Kasumi-1 (cell line): ENCODE results near the gene TMEM235.
A peak's percentile ranks its signal among the peaks of the same experiment; 100 is the strongest.

ENCODE experiments used
- DNase-seq, 2 experiments: peaks; one replicate each; lab custom pipeline; 2025; lab: John Stamatoyannopoulos, UW

TMEM235 gene

DNA sequence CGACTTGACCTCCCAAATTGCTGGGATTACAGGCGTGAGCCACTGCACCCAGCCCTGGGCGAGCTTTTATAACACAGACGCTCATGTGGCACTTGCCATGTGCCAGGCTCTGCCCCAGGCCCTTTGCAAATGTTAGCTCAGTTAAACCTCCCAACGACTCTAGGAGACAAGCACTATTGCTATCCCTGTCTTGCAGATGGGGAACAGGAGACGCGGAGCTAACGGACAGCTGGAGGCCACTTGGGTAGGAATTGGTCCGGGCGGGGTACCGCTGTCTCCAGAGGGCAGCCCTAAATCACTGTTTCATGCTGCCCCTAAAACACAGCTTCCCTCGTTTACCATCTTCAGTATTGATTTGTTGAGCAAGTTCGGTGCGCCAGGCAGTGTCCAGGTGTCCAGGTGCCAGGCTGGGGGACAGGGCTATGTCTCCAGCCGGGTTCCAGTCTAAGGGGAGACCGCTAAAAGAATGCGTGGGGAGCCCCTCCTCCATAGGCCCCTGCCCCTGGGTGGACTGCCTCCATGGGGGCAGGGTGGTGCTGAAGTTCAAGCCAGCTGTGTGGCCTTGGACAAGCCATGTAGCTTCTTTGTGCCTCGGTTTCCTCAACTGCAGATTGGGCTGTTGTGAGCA, 23.7 kb downstream of the TMEM235 start:
- DNase-seq, result no peak

DNA sequence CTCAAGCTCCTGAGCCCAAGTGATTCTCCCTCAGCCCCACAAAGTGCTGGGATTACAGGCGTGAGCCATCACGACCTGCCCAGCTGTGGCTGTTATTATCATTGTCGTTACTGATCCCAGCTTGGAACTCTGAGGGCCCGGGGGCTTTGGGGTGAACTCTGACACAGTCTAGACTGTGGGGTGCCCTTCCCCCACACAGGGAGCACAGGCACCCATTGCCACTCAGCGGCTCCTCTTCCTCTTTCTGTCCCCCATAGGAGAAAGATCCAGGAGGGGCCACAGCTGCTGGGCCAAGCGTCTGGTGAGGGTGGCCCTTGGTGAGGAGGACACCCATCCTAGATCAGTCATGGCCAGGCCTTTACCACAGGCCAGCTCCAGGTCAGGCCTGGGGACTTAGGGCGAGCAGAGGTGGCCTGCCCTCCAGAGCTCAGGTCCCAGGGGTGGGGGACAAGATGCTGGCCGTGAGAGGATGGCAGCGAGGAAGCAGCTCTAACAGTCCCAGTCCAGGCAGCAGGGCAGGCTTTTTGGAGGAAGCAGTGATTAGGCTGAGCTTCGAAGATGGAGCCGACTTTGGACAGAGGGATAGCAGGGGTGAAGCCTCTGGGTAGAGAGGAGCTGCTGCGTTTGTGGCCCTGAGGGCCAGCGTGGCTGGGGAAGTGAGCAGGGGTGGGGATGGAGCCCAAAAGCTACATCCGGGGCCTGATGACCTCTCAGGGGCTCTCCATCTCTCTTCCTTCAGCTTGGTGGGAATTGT, 24.7 kb downstream of the TMEM235 start:
- peak in 1 of 2 experiments; percentile 28 for DNase-seq

GRCh38 chr17:78256707-78257591, 25.5 kb downstream of the TMEM235 start:
- no peak for DNase-seq

GRCh38 chr17:78257810-78258322, 26.4 kb downstream of the TMEM235 start:
- peak; percentile 47 to 49 for DNase-seq

GRCh38 chr17:78258323-78259191, 27.1 kb downstream of the TMEM235 start:
- DNase-seq, result peak; percentile 84 to 87

GRCh38 chr17:78259192-78259554, 27.7 kb downstream of the TMEM235 start:
- no peak for DNase-seq

GRCh38 chr17:78263063-78263735, 31.8 kb downstream of the TMEM235 start:
- no peak for DNase-seq

DNA sequence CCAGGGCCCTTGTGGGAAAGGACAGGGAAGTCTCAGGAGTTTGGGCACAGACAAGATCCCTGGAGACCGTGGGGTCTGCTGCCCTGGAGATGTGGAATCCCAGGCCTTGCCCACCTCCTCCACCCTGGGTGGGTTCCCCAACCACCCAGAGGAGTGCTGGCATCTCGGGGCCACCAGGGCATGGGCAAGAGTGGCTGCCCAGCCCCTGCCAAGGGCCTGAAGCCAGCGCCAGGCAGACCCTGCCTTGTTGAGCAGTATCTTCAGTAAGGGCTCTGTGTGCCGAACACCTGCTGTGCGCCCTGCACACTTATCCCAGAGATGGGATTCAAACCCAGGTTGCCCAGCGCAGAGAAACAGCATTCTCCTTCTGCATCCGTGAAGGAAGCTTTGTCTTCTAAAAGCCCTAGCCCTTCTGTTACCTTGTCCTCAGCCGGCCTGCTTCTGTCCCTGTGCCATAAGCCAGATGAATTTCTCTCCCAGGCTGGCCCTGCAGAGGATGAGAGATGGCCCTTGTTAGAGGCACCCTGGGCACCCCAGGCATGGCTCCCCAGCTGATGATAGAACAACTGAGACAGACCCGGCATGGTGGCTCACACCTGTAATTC, 32.4 kb downstream of the TMEM235 start:
- DNase-seq, result no peak

DNA sequence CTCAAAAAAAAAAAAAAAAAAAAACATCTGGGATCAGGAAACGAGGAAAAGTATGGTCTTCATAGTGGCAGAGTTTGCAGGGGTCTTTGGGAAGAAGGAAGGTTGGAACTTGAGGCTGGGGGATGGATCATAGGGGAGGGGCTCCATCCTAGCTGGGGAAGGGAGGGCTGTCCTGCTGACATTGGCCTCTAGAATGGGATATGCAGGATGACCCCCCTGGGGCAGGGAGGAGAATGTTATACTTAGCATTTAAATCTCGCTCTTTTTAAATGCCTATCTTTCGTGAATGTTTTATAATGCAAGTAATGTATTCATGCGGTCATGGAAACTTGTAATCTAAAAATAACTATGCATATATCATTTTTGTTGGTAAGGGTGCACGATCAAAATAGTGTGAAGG, 33.2 kb downstream of the TMEM235 start:
- DNase-seq, result no peak

DNA sequence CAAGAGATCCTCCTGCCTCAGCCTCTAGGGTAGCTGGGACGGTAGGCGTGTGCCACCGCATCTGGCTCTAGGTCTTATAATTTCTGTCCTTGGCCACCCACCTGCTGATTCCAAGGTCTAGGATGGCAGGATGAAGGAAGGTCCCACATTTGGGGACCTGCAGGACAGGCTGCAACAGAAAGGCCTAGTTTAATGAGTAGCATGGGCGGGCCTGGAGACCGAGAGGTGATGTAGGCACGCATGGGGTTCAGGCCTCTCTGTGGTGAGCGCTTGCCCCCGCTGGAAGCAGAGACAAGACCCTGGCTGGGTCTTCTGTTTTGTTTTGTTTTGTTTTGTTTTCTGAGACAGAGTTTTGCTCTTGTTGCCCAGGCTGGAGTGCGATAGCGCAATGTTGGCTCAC, 33.7 kb downstream of the TMEM235 start:
- DNase-seq, result no peak

- DNase-seq, result no peak
These were observed 34.8 kb downstream of the TMEM235 start for GRCh38 chr17:78266231-78266631.

- DNase-seq, result no peak
These were observed 35.3 kb downstream of the TMEM235 start for GRCh38 chr17:78266771-78267170.

- no peak for DNase-seq
These were observed 36.0 kb downstream of the TMEM235 start for GRCh38 chr17:78267253-78268073.

GRCh38 chr17:78268191-78268874, 36.9 kb downstream of the TMEM235 start:
- no peak for DNase-seq

DNA sequence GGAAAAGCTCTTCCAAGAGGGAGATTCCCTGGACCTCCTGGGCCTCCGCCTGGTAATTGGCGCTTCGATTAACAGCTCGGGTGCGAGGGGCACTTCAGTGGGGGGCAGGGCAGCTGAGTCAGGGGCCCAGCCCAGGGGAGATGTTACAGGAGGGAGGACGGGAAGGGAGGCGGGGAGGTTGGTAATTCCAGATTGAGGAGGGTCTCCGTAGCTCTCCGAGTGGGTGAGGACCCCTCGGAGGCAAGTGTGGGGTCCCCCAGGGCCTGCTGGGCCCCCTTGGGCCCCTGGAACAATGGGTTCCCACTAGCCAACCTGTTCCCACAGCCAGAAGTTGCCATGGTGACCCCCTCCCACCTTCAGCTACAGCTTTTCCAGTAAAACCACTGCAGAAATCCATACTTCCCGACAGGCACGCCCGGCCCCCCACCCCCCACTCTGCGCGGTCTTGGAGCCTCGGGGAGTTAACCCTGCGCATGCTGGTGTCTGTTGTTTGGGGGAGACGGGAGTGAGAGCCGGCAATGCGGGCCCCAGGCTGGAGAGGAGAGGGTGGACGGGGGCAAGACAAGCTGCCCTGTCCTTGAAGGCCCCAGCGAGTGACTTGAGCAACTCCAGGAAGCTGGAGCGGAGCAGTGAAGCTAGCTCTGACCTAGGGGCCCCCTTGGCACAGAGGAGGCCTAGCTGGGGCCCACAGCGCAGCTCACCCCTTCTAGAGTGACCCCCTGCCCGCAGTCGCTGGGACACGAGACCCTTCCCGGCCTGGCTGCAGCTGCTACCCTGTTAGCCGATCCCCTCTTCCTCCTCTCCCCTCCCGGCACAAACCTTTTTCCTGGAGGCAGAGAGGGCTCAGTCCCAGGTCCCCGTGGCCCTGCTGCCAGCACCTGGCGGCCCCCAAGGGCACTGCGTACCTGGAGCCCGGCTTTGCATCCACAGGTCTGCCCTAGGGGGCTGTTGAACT, 37.8 kb downstream of the TMEM235 start:
- no peak for DNase-seq

GRCh38 chr17:78269955-78270381, 38.5 kb downstream of the TMEM235 start:
- no peak for DNase-seq

DNA sequence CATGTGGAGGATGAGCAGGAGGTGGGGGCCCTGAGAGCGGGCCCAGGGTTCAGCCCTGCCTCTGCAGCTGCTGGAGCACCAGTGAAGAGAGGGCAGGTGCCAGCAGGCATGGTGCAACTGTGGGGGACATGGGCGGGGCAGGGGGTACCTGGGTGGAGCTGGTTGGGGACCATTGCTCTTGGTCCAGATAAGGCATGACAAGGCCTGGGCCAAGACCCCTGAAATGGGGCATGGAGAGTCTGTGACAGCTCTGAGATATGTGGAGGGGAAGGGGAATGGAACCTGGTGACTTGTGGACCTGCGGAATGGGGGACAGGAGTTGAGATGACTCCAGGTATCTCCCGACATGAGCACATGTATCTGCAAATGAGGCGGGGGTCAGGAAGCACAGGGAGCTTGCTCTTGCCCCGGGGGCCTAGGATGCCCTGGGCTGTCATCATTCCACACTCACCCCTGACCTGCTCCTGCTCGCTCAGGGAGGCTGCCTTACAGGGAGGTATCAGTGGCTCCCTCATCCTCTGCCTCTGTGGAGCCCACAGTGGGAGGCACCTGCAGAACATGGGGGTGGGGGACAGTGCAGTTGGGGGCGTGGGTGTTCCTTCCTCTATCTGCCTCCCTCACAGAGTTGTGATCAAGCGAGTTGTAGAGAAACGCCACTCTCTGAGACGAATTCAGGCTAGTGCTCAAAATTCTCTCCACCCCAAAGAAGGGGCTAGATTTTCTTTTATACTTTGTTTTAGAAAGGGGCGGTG, 40.2 kb downstream of the TMEM235 start:
- no peak for DNase-seq
